Mammary epithelial cell (primary cell): Measurements from ENCODE around the gene COMMD6.

Experiments used
- EZH2 ChIP-seq: IDR thresholded peaks from 2 replicates; pipeline ENCODE4 v1.6.1; 2012; ENCODE audit warnings: low read length, inconsistent platforms, borderline replicate concordance
- TF ChIP-seq, protein P1 (sequence below), 2 donors: IDR thresholded peaks in 1 of 2; conservative IDR thresholded peaks in 1 of 2; 2 replicates each; pipeline ENCODE4 v1.5.1; 2011 to 2012; ENCODE audit warnings: inconsistent platforms in 2 of 2, low read length in 2 of 2, mild to moderate bottlenecking in 2 of 2, control low read depth in 1 of 2, low read depth in 1 of 2; ENCODE audit not compliant: insufficient read depth in 1 of 2; ENCODE audit errors: extremely low read depth in 1 of 2

DNA sequence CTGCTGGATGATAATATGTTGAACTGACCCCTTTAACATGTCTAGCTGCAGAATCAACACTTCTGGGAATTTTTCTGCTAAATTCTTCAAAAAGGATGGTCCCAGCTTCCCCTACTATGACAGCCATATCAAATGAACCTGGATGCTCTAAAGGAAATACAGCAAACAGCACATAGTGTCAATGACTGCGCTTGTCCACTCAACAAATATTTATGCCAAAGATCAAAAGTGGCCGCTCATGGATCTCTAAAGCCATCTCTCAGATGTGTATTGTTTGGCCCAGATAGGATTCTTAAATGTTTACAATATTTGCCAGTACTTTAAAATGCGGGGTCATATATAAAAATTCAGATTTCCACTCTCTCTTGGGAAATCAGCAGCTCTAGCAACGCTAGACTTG is 59.0 kb downstream of the COMMD6 start:
- TF ChIP-seq, protein P1, sequence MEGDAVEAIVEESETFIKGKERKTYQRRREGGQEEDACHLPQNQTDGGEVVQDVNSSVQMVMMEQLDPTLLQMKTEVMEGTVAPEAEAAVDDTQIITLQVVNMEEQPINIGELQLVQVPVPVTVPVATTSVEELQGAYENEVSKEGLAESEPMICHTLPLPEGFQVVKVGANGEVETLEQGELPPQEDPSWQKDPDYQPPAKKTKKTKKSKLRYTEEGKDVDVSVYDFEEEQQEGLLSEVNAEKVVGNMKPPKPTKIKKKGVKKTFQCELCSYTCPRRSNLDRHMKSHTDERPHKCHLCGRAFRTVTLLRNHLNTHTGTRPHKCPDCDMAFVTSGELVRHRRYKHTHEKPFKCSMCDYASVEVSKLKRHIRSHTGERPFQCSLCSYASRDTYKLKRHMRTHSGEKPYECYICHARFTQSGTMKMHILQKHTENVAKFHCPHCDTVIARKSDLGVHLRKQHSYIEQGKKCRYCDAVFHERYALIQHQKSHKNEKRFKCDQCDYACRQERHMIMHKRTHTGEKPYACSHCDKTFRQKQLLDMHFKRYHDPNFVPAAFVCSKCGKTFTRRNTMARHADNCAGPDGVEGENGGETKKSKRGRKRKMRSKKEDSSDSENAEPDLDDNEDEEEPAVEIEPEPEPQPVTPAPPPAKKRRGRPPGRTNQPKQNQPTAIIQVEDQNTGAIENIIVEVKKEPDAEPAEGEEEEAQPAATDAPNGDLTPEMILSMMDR (conservative IDR thresholded peaks at IDR 0.05 in 1 of 2, IDR thresholded peaks at IDR 0.05 in 1 of 2; ENCODE audit: extremely low read depth in 1 of 2, insufficient read depth in 1 of 2, low read depth in 1 of 2, low read length in 2 of 2) = no peak
- TF ChIP-seq EZH2 = no peak
